ENCODE measurements around the gene GNAO1. TPM values are rescaled to one million over a fixed set of nuclear protein-coding genes. Genes with fewer than 3 reads are reported as not detected.
"Not testable (repeated sequence)": the region's sequence is repeated elsewhere in the genome, so short reads cannot be mapped to it uniquely, and the experiment has no call there.

GNAO1 gene
- total RNA-seq, 4 donors from 2014 or later: 0.67 to 4.0 (median 2.2) TPM

DNA sequence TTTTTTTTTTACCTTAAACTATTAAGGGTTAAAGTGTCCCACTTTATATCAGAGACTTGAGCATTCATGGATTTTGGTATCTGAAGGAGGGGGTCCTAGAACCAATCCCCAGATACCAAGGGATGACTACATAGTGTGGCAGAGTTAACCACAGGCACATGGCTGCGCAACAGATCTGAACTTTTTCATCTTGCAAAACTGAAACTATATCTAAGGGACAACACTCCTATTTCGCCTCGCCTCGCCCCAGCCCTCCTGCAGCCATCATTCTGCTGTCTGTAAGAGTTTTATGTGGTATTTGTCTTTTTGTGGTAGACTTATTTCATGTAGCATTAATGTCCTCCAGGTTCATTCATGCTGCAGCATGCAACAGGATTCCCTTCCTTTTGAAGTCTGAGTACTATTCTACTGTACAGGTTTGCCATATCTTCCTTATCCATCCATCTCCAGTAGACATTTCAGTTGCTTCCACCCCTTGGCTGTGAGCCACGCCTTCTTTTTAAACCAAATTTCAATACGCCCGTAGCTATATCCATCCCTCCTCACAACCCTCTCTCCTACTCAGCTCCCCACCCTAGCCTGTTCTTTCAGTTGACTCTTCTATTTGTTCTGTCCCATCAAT is 180.8 kb downstream of the GNAO1 start:
- no peak for DNase-seq (ENCODE audit: low spot score in 2 of 2)
- 58 to 62% methylated on average over 7 of the region's 7 CpGs for WGBS, 2 donors
- no peak overlapping the region for H3K4me3 ChIP-seq (ENCODE audit: low read depth, poor library complexity, severe bottlenecking)
- intact Hi-C loops (cut with DNase I; ENCODE audit: low total_unique reads): no loop called here
- TF ChIP-seq, protein P1, sequence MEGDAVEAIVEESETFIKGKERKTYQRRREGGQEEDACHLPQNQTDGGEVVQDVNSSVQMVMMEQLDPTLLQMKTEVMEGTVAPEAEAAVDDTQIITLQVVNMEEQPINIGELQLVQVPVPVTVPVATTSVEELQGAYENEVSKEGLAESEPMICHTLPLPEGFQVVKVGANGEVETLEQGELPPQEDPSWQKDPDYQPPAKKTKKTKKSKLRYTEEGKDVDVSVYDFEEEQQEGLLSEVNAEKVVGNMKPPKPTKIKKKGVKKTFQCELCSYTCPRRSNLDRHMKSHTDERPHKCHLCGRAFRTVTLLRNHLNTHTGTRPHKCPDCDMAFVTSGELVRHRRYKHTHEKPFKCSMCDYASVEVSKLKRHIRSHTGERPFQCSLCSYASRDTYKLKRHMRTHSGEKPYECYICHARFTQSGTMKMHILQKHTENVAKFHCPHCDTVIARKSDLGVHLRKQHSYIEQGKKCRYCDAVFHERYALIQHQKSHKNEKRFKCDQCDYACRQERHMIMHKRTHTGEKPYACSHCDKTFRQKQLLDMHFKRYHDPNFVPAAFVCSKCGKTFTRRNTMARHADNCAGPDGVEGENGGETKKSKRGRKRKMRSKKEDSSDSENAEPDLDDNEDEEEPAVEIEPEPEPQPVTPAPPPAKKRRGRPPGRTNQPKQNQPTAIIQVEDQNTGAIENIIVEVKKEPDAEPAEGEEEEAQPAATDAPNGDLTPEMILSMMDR (IDR thresholded peaks at IDR 0.05): no peak
- TF ChIP-seq POLR2A (IDR thresholded peaks at IDR 0.05): no peak

DNA sequence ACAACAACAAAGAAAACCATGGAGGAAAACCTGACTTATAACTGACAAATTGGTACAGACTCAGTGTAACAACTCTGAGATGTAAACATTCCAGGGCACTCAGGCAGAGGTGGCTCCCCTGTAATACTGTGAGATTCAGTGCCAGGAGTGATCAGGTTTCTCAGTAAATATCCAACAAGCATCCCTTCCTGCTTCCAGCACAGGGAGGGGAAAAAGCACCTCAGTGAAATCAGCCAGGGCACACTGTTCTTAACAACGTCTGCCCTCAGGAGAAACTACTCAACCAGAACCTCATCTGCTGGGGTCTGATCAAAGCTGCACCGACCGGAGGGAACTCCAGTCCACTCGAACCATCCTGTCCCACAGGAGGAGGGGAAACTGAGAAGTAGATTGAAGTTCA is 181.7 kb downstream of the GNAO1 start:
- intact Hi-C loops (cut with DNase I; ENCODE audit: low total_unique reads): no loop called here
- 68 to 74% methylated on average over 4 of the region's 4 CpGs for WGBS, 2 donors
- TF ChIP-seq, protein P1 (IDR thresholded peaks at IDR 0.05): no peak
- no peak for TF ChIP-seq POLR2A (IDR thresholded peaks at IDR 0.05)
- no peak for DNase-seq (ENCODE audit: low spot score in 2 of 2)
- H3K4me3 ChIP-seq (ENCODE audit: low read depth, poor library complexity, severe bottlenecking): no peak overlapping the region

- intact Hi-C loops (cut with DNase I; ENCODE audit: low total_unique reads); DNase-seq (ENCODE audit: low spot score in 2 of 2); H3K4me3 ChIP-seq (ENCODE audit: low read depth, poor library complexity, severe bottlenecking): not testable (repeated sequence)
- 72 to 78% methylated on average over 6 of the region's 6 CpGs for WGBS, 2 donors
These were observed 184.5 kb downstream of the GNAO1 start for GRCh38 chr16:56375792-56376191.

DNA sequence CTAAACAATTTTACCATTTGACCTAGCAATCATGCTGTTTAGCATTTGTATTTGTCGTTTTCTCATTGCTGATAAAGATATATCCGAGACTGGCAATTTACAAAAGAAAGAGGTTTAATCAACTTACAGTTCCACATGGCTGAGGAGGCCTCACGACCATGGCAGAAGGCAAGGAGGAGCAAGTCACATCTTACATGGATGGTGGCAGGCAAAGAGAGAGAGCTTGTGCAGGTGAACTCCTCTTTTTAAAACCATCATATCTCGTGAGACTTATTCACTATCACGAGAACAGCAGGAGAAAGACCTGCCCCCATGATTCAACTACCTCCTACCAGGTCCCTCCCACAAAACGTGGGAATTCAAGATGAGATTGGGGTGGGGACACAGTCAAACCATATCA is 187.8 kb downstream of the GNAO1 start:
- WGBS, 2 donors: 88 to 95% methylated on average over 6 of the region's 6 CpGs
- H3K4me3 ChIP-seq (ENCODE audit: low read depth, poor library complexity, severe bottlenecking); intact Hi-C loops (cut with DNase I; ENCODE audit: low total_unique reads); DNase-seq (ENCODE audit: low spot score in 2 of 2): not testable (repeated sequence)

DNA sequence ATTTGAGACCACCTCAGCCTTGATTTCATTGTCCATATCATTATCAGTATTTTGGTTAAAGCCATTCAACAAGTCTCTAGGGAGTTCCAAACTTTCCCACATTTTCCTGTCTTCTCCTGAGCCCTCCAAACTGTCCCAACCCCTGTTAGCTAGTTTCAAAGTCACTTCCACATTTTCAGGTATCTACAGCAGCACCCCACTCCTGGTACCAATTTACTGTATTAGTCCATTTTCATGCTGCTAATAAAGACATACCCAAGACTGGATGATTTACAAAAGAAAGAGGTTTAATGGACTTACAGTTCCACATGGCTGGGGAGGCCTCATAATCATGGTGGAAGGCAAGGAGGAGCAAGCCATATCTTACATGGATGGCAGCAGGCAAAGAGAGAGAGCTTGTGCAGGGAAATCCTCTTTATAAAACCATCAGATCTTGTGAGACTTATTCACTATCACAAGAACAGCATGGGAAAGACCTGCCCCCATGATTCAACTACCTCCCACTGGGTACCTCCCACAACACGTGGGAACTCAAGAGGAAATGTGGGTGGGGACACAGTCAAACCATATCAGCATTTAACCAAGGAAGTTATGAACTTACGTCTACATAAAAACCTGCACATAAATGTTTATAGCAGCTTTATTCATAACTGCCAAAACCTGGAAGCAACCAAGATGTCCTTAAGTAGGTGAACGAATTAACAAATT is 189.6 kb downstream of the GNAO1 start:
- DNase-seq (ENCODE audit: low spot score in 2 of 2); intact Hi-C loops (cut with DNase I; ENCODE audit: low total_unique reads); H3K4me3 ChIP-seq (ENCODE audit: low read depth, poor library complexity, severe bottlenecking): not testable (repeated sequence)
- 97 to 99% methylated on average over 3 of the region's 3 CpGs for WGBS, 2 donors

DNA sequence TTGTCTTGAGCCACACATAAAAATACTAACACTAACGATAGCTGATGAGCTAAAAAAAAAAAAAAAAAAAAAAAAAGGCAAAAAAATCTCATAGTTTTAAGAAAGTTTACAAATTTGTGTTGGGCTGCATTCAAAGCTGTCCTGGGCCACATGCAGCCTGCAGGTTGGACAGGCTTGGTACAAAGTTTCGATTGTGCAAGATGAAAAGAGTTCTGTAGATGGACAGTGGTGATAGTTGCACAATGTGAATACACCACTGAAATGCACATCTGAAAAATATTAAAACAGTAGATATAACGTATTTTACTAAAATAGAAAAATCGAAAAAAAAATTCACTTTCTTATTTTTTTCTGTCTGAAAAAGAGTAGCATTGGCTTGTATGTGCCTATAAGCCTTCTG is 191.2 kb downstream of the GNAO1 start:
- intact Hi-C loops (cut with DNase I; ENCODE audit: low total_unique reads): no loop called here
- WGBS, 2 donors: 84 to 94% methylated on average over 4 of the region's 4 CpGs

GRCh38 chr16:56382901-56383355 is 191.6 kb downstream of the GNAO1 start:
- no peak overlapping the region for H3K4me3 ChIP-seq (ENCODE audit: low read depth, poor library complexity, severe bottlenecking)
- WGBS, 2 donors: 50 to 67% methylated on average over 5 of the region's 5 CpGs
- DNase-seq (ENCODE audit: low spot score in 2 of 2): no peak
- TF ChIP-seq POLR2A (IDR thresholded peaks at IDR 0.05): no peak
- TF ChIP-seq, protein P1 (IDR thresholded peaks at IDR 0.05): no peak
- intact Hi-C loops (cut with DNase I; ENCODE audit: low total_unique reads): no loop called here

More for the DNA sequence above, 191.2 kb downstream of the GNAO1 start:
- H3K4me3 ChIP-seq (ENCODE audit: low read depth, poor library complexity, severe bottlenecking): no peak overlapping the region
- TF ChIP-seq, protein P1 (IDR thresholded peaks at IDR 0.05): no peak
- TF ChIP-seq POLR2A (IDR thresholded peaks at IDR 0.05): no peak
- DNase-seq (ENCODE audit: low spot score in 2 of 2): no peak
